Uterus (tissue), 2 donors: Measurements from ENCODE around the gene RANGRF.

Experiments
- POLR2A ChIP-seq, 2 donors: fragments of 450-650 bp; IDR thresholded peaks; one replicate each; pipeline ENCODE4 v1.6.1; 2016; ENCODE audit warnings: antibody characterized with exemption in 2 of 2, mild to moderate bottlenecking in 1 of 2, moderate library complexity in 1 of 2
- TF ChIP-seq, protein P1 (sequence below), 4 experiments: fragments of 200-600 bp in 2 of 4; fragments of 450-650 bp in 2 of 4; sonication (generic) in 2 of 4; IDR thresholded peaks; one replicate each; pipeline ENCODE4 v1.5.1; 2016 to 2019; ENCODE audit warnings: antibody characterized with exemption in 4 of 4, mild to moderate bottlenecking in 2 of 4, moderate library complexity in 1 of 4

DNA sequence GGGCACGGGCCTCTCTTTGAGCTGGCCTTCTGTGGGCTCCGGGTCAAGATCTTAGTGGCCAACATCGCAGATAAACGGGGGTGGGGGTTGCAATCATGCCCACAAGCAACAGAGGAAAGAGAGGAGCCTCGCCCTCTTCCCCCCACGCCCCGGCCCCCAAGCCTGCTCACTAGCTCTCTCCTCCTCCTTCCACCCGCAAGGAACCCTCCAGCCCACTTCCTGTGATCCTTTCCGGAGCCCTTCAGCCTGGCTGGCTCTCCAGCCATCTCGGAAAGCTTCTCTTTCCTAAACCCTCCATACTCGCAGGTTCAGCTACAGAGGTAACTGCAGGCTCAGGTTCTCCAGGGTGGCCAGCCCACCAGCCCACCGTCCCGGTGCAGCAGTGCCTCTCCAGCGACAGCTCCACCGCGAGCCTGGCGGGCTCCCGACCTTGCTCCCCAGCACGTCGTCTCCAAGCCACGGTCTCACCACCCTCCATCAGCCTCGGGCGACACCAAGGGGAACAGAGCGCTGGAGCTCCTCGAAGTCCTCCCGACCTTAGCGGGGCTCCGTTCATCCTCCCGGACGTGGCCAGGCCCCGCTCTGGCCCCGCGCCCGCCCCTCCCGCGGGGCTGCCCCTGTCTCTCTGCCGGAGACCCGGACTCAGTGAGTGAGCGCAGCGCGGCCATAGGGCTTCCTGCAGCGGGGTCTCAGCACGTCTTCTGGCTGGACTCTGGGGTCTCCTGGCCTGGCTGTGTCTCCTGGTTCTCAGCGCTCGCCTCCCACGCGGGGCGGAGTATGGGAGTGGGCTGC, 38.2 kb downstream of the RANGRF start:
- TF ChIP-seq, protein P1, sequence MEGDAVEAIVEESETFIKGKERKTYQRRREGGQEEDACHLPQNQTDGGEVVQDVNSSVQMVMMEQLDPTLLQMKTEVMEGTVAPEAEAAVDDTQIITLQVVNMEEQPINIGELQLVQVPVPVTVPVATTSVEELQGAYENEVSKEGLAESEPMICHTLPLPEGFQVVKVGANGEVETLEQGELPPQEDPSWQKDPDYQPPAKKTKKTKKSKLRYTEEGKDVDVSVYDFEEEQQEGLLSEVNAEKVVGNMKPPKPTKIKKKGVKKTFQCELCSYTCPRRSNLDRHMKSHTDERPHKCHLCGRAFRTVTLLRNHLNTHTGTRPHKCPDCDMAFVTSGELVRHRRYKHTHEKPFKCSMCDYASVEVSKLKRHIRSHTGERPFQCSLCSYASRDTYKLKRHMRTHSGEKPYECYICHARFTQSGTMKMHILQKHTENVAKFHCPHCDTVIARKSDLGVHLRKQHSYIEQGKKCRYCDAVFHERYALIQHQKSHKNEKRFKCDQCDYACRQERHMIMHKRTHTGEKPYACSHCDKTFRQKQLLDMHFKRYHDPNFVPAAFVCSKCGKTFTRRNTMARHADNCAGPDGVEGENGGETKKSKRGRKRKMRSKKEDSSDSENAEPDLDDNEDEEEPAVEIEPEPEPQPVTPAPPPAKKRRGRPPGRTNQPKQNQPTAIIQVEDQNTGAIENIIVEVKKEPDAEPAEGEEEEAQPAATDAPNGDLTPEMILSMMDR (IDR thresholded peaks at IDR 0.05), result no peak
- TF ChIP-seq POLR2A (IDR thresholded peaks at IDR 0.05), result no peak
